Glutamatergic neuron (in vitro differentiated cells): Measurements from ENCODE around the gene HBZ. TPM values are rescaled to one million over a fixed set of nuclear protein-coding genes. Genes with fewer than 3 reads are reported as not detected.

Experiments used
- DNase-seq: peaks from one replicate; pipeline ENCODE4 v3.0.0; 2022
- H3K27ac Mint-ChIP-seq: one replicate; pipeline ENCODE4 v1.8.0; 2020; ENCODE audit warnings: mild to moderate bottlenecking, mixed read lengths, inconsistent platforms; ENCODE audit not compliant: unreplicated experiment
- H3K27me3 Mint-ChIP-seq: one replicate; pipeline ENCODE4 v1.8.0; 2020; ENCODE audit warnings: mild to moderate bottlenecking, moderate library complexity, mixed read lengths, inconsistent platforms; ENCODE audit not compliant: unreplicated experiment
- H3K36me3 Mint-ChIP-seq: one replicate; pipeline ENCODE4 v1.8.0; 2020; ENCODE audit warnings: mild to moderate bottlenecking, mixed read lengths, inconsistent platforms; ENCODE audit not compliant: unreplicated experiment
- H3K4me1 Mint-ChIP-seq: one replicate; pipeline ENCODE4 v1.8.0; 2020; ENCODE audit warnings: mild to moderate bottlenecking, low read depth, mixed read lengths, inconsistent platforms; ENCODE audit not compliant: unreplicated experiment
- H3K4me3 Mint-ChIP-seq: one replicate; pipeline ENCODE4 v1.8.0; 2020; ENCODE audit warnings: mild to moderate bottlenecking, mixed read lengths, inconsistent platforms; ENCODE audit not compliant: unreplicated experiment
- H3K9me3 Mint-ChIP-seq: one replicate; pipeline ENCODE4 v1.8.0; 2020; ENCODE audit warnings: mild to moderate bottlenecking, moderate library complexity, mixed read lengths, inconsistent platforms; ENCODE audit not compliant: unreplicated experiment
- CTCF ChIP-seq: fragments of 200-600 bp; sonication (generic); IDR thresholded peaks from one replicate; pipeline ENCODE4 v1.5.0; 2021; ENCODE audit not compliant: partially characterized antibody, unreplicated experiment
- total RNA-seq: library from RNA; stranded (reverse); fragmentation: NEBNext Ultra II Directional; extraction: Animal tissue kit (Norgen Biotek cat#: 25700); gene quantifications from one replicate; pipeline ENCODE4 v1.2.1, GENCODE V29; 2021; ENCODE audit not compliant: unreplicated experiment

Gene HBZ
- total RNA-seq, 1 donor from 2014 or later = not detected

GRCh38 chr16:177394-177822 lies 25.0 kb downstream of the HBZ start:
- H3K27me3 Mint-ChIP-seq = peaks cover 28% of the 10 kb centered on the region
- no peak for TF ChIP-seq CTCF
- H3K9me3 Mint-ChIP-seq = peaks cover 16% of the 10 kb centered on the region
- H3K36me3 Mint-ChIP-seq = no peaks in the 10 kb centered on the region
- no peak overlapping the region for H3K27ac Mint-ChIP-seq
- H3K4me1 Mint-ChIP-seq = peaks cover 6% of the 10 kb centered on the region
- no peak for DNase-seq
- peak overlapping the region; percentile 25 for H3K4me3 Mint-ChIP-seq

- Mint-ChIP-seq H3K27me3 (peaks cover 28% of the 10 kb centered on the region), H3K4me3 (peak overlapping the region; percentile 25), H3K9me3 (peaks cover 16% of the 10 kb centered on the region), H3K36me3 (no peaks in the 10 kb centered on the region), H3K27ac (no peak overlapping the region), H3K4me1 (peaks cover 6% of the 10 kb centered on the region)
- no peak for DNase-seq
- no peak for TF ChIP-seq CTCF
Observed at GRCh38 chr16:177981-178667, 25.7 kb downstream of the HBZ start.

- no peak for DNase-seq
- TF ChIP-seq CTCF = no peak
- no peaks in the 10 kb centered on the region for H3K36me3 Mint-ChIP-seq
- H3K4me3 Mint-ChIP-seq = no peak overlapping the region
- H3K27me3 Mint-ChIP-seq = peaks cover 28% of the 10 kb centered on the region
- H3K27ac Mint-ChIP-seq = no peak overlapping the region
- peaks cover 16% of the 10 kb centered on the region for H3K9me3 Mint-ChIP-seq
- H3K4me1 Mint-ChIP-seq = peaks cover 6% of the 10 kb centered on the region
Observed at GRCh38 chr16:178668-179015, 26.2 kb downstream of the HBZ start.

- H3K4me1 Mint-ChIP-seq = peaks cover 6% of the 10 kb centered on the region
- no peak overlapping the region for H3K27ac Mint-ChIP-seq
- no peak for DNase-seq
- peak overlapping the region; percentile 42 for H3K4me3 Mint-ChIP-seq
- H3K27me3 Mint-ChIP-seq = peaks cover 26% of the 10 kb centered on the region
- no peaks in the 10 kb centered on the region for H3K36me3 Mint-ChIP-seq
- TF ChIP-seq CTCF = no peak
- H3K9me3 Mint-ChIP-seq = peaks cover 16% of the 10 kb centered on the region
Observed at GRCh38 chr16:179211-180092, 27.0 kb downstream of the HBZ start.

- Mint-ChIP-seq H3K27me3 (peaks cover 20% of the 10 kb centered on the region), H3K4me3 (peak within 1 kb of the TSS; percentile 55), H3K9me3 (peaks cover 14% of the 10 kb centered on the region), H3K36me3 (no peaks in the 10 kb centered on the region), H3K4me1 (peaks cover 6% of the 10 kb centered on the region), H3K27ac (no peak within 1 kb of the TSS)
- TF ChIP-seq CTCF = peak; percentile 83
- DNase-seq = peak; percentile 84
Observed at GRCh38 chr16:180101-180675, 27.7 kb downstream of the HBZ start, which contains the start of gene HBQ1. HBQ1 (plus strand) TSS chr16:180459; CDS start chr16:180487, 28 bp downstream.
